ENCODE measurements around the gene XRCC4.
"Not testable (repeated sequence)": the region's sequence is repeated elsewhere in the genome, so short reads cannot be mapped to it uniquely, and the experiment has no call there.

The XRCC4 gene

GRCh38 chr5:83050723-83051340, 26.5 kb upstream of the XRCC4 start:
- DNase-seq (ENCODE audit: low read depth) = no peak
- no peak for TF ChIP-seq CTCF (IDR thresholded peaks at IDR 0.05; ENCODE audit: low read length, missing control alignments)
- no peak overlapping the region for H3K4me3 ChIP-seq (replicated peaks; ENCODE audit: low read depth, low read length)

GRCh38 chr5:83055166-83055565, 22.2 kb upstream of the XRCC4 start:
- H3K4me3 ChIP-seq (replicated peaks; ENCODE audit: low read depth, low read length) = no peak overlapping the region
- no peak for DNase-seq (ENCODE audit: low read depth)
- TF ChIP-seq CTCF (IDR thresholded peaks at IDR 0.05; ENCODE audit: low read length, missing control alignments) = no peak

DNA sequence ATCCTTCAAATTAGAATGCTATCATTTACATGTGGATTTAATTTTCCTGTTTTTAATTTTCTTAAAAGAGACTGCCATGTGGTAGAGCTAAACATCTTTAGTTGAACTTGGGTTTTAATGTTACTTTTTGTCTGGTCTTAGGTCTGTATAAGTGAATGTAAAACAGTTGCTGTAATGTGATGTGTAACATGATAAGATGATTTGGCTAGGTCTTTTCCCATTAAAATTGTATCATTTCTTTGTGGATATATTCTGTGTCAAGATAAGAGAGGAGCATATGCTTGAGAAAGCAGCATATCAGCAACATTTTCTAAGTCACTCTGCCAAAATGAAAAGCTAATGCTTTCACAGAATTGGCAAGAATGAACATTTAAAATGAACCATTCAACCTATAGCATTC, 18.6 kb upstream of the XRCC4 start:
- H3K4me3 ChIP-seq (replicated peaks; ENCODE audit: low read depth, low read length) = no peak overlapping the region
- no peak for DNase-seq (ENCODE audit: low read depth)
- TF ChIP-seq CTCF (IDR thresholded peaks at IDR 0.05; ENCODE audit: low read length, missing control alignments) = no peak

GRCh38 chr5:83059341-83059740, 18.0 kb upstream of the XRCC4 start:
- H3K4me3 ChIP-seq (replicated peaks; ENCODE audit: low read depth, low read length) = no peak overlapping the region
- DNase-seq (ENCODE audit: low read depth) = no peak
- no peak for TF ChIP-seq CTCF (IDR thresholded peaks at IDR 0.05; ENCODE audit: low read length, missing control alignments)

- H3K4me3 ChIP-seq (replicated peaks; ENCODE audit: low read depth, low read length) = no peak overlapping the region
- no peak for TF ChIP-seq CTCF (IDR thresholded peaks at IDR 0.05; ENCODE audit: low read length, missing control alignments)
- DNase-seq (ENCODE audit: low read depth) = no peak
Observed at GRCh38 chr5:83066548-83067110, 10.7 kb upstream of the XRCC4 start.

DNA sequence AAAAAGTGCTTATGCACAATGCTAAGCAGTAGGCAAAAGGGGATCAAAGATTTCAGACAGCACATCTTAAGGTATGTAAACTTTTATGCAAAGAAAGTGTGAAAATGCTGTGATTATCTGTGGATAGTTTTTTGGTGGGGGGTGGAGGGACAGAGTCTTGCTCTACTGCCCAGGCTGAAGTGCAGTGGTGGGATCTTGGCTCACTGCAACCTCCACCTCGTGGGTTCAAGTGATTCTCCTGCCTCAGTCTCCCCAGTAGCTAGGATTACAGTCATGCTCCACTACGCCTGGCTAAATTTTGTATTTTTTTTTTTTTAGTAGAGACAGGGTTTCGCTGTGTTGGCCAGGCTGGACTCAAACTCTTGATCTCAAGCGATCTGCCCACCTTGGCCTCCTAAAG, 10.0 kb upstream of the XRCC4 start:
- not testable (repeated sequence) for DNase-seq (ENCODE audit: low read depth); H3K4me3 ChIP-seq (replicated peaks; ENCODE audit: low read depth, low read length)

DNA sequence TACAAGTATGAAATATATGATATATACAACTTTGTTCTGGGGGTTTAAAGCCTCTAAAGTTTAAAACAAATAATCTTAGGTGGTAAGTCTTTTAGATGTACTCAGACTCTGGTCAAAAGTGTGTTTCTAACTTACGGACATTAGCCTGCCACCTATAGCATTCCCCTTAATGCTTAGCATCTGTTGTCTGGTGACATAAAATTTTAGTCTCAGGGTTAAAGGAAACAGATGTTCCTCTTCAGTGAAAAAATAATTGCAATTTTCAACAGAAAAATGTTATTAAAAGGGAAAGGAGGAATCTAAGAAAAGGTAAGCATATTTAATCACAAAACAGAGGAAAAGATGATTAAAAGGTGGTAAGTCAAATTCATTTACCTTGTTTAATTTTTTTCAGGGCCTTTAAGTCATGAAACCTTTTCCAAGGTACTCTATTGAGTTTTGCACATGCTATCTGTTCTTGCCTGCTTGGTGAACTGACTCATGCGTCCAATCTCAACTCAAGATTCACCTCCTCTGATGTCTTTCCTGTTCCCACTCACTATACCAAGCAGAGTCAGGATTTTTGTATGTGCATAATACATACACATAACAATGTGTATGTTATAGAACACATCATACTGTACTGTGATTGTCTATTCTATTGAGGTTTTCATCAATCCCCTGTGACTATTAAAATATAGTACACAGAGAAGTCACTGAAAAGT, 8.1 kb upstream of the XRCC4 start:
- no peak for TF ChIP-seq CTCF (IDR thresholded peaks at IDR 0.05; ENCODE audit: low read length, missing control alignments)
- H3K4me3 ChIP-seq (replicated peaks; ENCODE audit: low read depth, low read length) = no peak overlapping the region
- DNase-seq (ENCODE audit: low read depth) = peak; percentile 24

All from fibroblast of pulmonary artery (primary cell).